ENCODE results near the gene MSL2.
"Not testable (repeated sequence)": the region's sequence is repeated elsewhere in the genome, so short reads cannot be mapped to it uniquely, and the experiment has no call there.

MSL2 gene

DNA sequence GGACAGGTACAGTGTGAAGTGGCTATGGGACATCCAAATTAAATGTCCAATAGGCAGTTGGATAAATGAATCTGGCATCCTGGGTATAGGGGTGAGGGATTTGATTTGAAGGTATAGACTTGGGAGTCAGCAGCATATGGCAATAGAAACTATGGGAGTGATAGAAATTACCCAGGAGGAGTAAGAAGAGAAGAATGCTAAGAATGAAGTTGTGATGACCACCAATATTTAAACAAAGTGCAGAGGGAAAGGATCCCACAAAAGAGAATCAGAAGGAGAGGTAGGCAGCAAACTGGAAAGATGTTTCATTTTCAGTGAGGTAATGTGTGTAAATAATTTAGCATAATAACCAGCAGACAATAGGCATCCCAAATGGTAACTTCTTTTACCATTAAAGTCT is 13.8 kb upstream of the MSL2 start:
- Histone ChIP-seq H3K27ac (ENCODE audit: insufficient read depth, low read depth, low read length, poor library complexity, severe bottlenecking) (no peak overlapping the region), H3K27me3 (ENCODE audit: control insufficient read depth, insufficient read depth, low read length, poor library complexity, severe bottlenecking) (no peaks in the 10 kb centered on the region), H3K4me1 (ENCODE audit: control insufficient read depth, insufficient read depth, low read length) (no peaks in the 10 kb centered on the region), H3K36me3 (ENCODE audit: control insufficient read depth, insufficient read depth, low read length) (no peaks in the 10 kb centered on the region), H3K9me3 (ENCODE audit: control insufficient read depth, low read length) (no peaks in the 10 kb centered on the region), H3K4me3 (ENCODE audit: insufficient read depth, low read depth, low read length) (no peak overlapping the region)

DNA sequence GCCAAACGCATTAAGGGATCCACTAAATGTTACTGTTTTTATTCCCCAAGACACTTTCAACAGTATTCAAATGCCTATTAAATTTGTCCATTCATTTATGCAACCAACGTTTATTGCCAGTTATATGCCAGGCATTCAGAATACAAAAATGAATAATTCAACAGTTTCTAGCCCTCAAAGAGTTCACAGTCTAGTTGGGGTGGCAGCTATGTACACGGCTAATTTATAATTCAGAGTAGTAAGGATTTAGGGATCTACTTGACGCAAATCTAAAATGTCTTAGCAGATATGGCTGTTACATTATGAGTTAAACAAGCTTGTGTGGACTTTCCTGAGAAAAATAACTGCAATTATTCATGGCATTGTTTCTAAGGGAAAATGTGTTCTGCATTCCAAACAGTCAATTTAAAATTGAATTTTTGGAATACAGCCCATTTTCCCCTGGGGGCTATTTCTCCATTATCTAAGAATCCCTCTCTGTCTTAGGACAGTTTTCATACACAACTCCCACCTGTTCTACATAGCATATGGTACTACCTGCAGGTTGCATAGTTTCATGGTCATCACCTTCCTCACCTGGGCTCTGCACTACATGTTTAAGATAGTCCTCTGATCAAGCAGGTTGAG is 11.5 kb upstream of the MSL2 start:
- H3K27me3 ChIP-seq (ENCODE audit: control insufficient read depth, insufficient read depth, low read length, poor library complexity, severe bottlenecking): no peaks in the 10 kb centered on the region
- H3K4me3 ChIP-seq (ENCODE audit: insufficient read depth, low read depth, low read length): no peak overlapping the region
- no peaks in the 10 kb centered on the region for H3K9me3 ChIP-seq (ENCODE audit: control insufficient read depth, low read length)
- no peak overlapping the region for H3K27ac ChIP-seq (ENCODE audit: insufficient read depth, low read depth, low read length, poor library complexity, severe bottlenecking)
- no peaks in the 10 kb centered on the region for H3K36me3 ChIP-seq (ENCODE audit: control insufficient read depth, insufficient read depth, low read length)
- 90 to 94% methylated on average over 4 of the region's 4 CpGs for WGBS, 2 experiments
- no peaks in the 10 kb centered on the region for H3K4me1 ChIP-seq (ENCODE audit: control insufficient read depth, insufficient read depth, low read length)

DNA sequence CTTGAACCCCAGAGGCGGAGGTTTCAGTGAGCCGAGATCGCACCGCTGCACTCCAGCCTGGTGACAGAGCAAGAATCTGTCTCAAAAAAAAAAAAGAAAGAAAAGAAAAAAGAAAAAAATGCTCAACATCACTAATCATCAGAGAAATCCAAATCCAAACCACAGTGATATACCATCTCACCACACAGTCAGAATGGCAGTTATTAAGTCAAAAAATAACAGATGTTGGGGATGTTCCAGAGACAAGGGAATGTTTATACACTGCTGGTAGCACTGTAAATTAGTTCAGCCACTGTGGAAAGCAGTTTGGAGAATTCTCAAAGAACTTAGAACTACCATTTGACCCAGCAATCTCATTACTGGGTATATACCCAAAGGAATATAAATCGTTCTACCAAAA is 3.1 kb upstream of the MSL2 start:
- not testable (repeated sequence) for H3K27me3 ChIP-seq (ENCODE audit: control insufficient read depth, insufficient read depth, low read length, poor library complexity, severe bottlenecking); H3K27ac ChIP-seq (ENCODE audit: insufficient read depth, low read depth, low read length, poor library complexity, severe bottlenecking); H3K4me3 ChIP-seq (ENCODE audit: insufficient read depth, low read depth, low read length); H3K9me3 ChIP-seq (ENCODE audit: control insufficient read depth, low read length); H3K4me1 ChIP-seq (ENCODE audit: control insufficient read depth, insufficient read depth, low read length); H3K36me3 ChIP-seq (ENCODE audit: control insufficient read depth, insufficient read depth, low read length)
- 91% methylated on average over 5 of the region's 5 CpGs for WGBS, 2 experiments

DNA sequence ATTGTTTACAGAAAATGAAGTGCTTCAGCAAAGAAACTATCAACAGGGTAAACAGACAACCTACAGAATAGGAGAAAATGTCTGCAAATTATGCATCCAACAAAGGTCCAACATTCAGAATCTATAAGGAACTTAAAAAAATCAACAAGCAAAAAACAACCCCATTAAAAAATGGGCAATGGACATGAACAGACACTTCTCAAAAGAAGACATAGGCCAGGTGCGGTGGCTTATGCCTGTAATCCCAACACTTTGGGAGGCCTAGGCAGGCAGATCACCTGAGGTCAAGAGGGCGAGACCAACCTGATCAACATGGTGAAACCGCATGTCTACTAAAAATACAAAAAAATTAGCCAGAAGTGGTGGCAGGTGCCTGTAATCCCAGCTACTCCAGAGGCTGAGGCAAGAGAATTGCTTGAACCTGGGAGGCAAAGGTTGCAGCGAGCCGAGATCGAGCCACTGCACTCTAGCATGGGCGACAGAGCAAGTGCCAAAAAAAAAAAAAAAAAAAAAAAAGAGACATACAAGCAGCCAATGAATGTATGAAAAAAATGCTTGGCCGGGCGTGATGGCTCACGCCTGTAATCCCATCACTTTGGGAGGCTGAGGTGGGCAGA is 2.4 kb upstream of the MSL2 start:
- H3K27me3 ChIP-seq (ENCODE audit: control insufficient read depth, insufficient read depth, low read length, poor library complexity, severe bottlenecking); H3K4me1 ChIP-seq (ENCODE audit: control insufficient read depth, insufficient read depth, low read length); H3K4me3 ChIP-seq (ENCODE audit: insufficient read depth, low read depth, low read length); H3K9me3 ChIP-seq (ENCODE audit: control insufficient read depth, low read length); H3K36me3 ChIP-seq (ENCODE audit: control insufficient read depth, insufficient read depth, low read length); H3K27ac ChIP-seq (ENCODE audit: insufficient read depth, low read depth, low read length, poor library complexity, severe bottlenecking): not testable (repeated sequence)
- WGBS, 2 experiments: 90 to 96% methylated on average over 10 of the region's 10 CpGs

DNA sequence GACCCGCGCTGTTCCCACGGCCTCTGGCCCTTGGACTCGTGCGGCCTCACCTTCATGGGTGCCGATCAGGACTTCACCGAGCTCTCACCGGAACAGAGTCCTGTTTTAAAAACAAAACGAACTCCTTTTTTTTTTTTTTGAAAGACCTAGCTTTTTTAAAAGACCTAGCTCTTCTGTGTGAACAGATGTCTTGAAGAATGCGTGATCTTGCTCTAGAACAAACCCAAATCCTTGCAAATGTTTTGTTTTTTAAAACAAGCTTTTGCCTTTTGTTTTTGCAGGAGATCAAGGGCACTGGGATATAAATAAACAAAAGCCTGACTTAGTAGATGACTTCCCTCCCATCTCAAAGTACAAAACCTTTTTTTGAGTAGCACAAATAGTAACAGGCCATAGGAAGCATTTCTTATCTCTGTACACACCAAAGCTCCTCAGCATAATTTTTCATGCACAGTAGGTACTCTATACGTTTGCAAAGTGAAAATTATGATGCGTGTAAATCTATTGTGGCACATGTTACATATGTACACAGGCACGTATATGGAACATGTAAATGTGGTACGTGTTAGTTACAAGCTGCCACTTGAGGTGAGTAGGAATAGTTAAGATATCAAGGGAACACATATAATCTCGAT is 1.1 kb upstream of the MSL2 start:
- Histone ChIP-seq H3K4me1 (ENCODE audit: control insufficient read depth, insufficient read depth, low read length) (peaks cover 6% of the 10 kb centered on the region), H3K27ac (ENCODE audit: insufficient read depth, low read depth, low read length, poor library complexity, severe bottlenecking) (peak overlapping the region; percentile 99), H3K9me3 (ENCODE audit: control insufficient read depth, low read length) (no peaks in the 10 kb centered on the region), H3K36me3 (ENCODE audit: control insufficient read depth, insufficient read depth, low read length) (no peaks in the 10 kb centered on the region), H3K27me3 (ENCODE audit: control insufficient read depth, insufficient read depth, low read length, poor library complexity, severe bottlenecking) (no peaks in the 10 kb centered on the region), H3K4me3 (ENCODE audit: insufficient read depth, low read depth, low read length) (peak overlapping the region; percentile 94)
- WGBS, 2 experiments: 25 to 29% methylated on average over 14 of the region's 15 CpGs

DNA sequence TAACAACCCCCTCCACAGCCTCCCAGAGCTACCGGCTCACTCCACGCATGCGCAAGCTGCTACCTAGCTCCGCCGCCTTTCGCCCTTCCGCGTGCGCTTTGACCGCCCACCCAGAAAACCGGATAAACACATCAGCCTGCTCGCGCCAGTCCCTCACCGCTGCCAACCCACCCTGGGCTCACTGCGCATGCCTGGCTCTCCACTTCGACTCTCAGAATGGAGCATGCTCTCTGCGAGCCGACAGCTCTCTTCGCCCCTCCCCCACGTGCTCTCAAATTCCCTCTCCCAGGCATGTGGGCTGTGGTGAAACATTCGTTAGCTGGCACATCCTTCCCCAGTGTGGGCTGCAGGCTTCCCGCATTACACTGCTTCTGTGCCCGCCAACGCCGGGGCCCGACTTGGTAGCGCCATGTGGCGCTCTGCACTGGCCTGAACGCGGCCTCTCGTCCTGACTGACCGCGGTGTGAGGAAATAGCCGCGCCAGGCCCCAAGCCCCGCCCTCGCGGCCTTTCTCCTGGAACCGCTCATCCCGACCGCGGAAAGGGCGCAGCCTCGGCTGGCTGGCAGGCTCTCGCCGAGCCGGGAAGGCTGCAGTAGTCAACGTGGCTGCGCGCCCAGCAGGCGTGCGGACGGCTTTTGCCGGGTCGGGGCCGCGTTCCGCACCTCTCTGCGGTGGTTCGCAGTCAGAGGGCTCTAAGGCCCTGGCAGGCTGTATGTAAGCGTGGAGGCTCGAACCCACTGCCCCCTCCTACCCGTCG is 445 bp upstream of the MSL2 start:
- WGBS, 2 experiments: 0% methylated on average over 64 of the region's 64 CpGs
- Histone ChIP-seq H3K27ac (ENCODE audit: insufficient read depth, low read depth, low read length, poor library complexity, severe bottlenecking) (peak overlapping the region; percentile 99), H3K9me3 (ENCODE audit: control insufficient read depth, low read length) (no peaks in the 10 kb centered on the region), H3K27me3 (ENCODE audit: control insufficient read depth, insufficient read depth, low read length, poor library complexity, severe bottlenecking) (no peaks in the 10 kb centered on the region), H3K4me1 (ENCODE audit: control insufficient read depth, insufficient read depth, low read length) (peaks cover 6% of the 10 kb centered on the region), H3K36me3 (ENCODE audit: control insufficient read depth, insufficient read depth, low read length) (no peaks in the 10 kb centered on the region), H3K4me3 (ENCODE audit: insufficient read depth, low read depth, low read length) (peak overlapping the region; percentile 94)

DNA sequence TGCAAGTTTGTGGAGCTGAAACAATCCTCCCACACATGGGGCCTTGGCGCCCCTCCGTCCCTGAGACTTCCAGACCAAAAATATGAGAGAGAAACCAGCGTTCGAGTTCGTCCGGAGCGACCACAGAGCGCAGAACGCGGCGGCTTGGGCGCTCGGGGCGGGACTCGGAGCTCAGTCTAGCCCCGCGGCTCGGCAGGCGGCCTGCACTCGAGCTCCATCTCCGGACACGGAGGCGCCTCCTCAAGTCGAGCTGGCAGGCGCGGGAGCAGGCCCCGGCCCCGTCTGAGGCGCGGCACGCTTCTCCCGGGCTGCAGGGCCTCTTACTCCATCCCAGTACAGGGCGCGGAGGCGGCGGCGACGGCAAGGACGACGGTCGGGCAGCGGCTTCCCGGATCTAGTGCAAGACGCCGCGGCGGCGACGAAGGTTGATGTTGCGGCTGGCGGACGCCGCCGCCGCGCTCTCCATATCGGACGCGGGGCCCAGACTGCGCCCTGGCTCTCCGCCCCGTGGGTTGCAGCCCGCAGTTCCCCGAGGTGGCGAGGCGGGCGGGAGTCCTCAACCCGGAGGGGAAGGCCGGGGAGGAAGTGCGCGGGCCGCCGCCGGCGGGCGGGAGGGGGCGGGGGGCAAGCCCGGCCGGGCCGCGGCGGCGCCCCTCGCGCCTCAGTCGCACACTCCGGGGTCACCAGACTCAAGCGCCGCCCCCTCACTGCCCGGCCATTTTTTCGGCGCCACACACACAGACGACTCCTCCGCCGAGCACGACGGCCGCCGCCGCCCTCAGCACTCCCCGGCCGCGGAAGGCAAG is 674 bp downstream of the MSL2 start:
- no peaks in the 10 kb centered on the region for H3K36me3 ChIP-seq (ENCODE audit: control insufficient read depth, insufficient read depth, low read length)

DNA sequence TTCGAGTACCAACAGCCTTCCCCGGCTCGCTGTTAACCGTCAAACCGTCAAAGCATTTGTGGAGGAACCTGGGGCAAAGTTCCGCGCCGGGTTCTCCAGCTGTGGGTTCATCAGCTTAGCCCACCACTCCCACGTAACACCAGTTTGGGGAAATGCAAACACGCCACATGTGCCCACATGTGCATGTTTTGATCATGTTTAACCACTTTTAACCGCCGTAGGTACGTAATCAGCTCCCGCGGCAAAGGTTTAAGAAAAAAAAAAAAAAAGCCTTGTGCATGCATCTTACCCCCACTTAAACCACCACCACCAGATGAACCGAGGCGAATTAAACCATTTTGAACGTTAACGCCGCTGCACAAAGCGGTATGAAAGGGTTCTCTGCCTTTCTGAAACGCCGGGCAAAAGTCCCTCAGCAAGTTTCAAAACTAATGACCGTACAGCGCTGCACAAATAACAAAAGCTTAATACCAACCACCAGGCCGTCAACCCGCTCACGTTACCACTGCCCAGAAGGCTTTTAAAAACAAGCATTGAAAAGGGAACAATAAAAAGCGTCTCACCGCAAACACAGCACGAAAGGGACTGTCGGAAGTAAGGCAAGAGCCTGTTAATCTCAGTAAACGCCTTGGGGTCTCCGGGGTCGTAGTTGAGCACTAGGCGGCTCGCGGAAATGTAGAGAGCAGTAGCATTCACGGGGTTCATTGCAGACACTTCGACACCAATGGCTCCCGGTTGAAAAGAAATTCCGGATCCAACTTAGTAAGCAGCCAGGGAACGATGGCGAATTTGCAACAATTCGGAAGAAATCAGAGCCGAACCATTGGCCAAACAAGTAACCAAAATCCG is 1.5 kb downstream of the MSL2 start:
- WGBS, 2 experiments: 0% methylated on average over 47 of the region's 47 CpGs
- Histone ChIP-seq H3K27me3 (ENCODE audit: control insufficient read depth, insufficient read depth, low read length, poor library complexity, severe bottlenecking) (no peaks in the 10 kb centered on the region), H3K4me1 (ENCODE audit: control insufficient read depth, insufficient read depth, low read length) (peaks cover 6% of the 10 kb centered on the region), H3K36me3 (ENCODE audit: control insufficient read depth, insufficient read depth, low read length) (no peaks in the 10 kb centered on the region), H3K27ac (ENCODE audit: insufficient read depth, low read depth, low read length, poor library complexity, severe bottlenecking) (peak overlapping the region; percentile 99), H3K4me3 (ENCODE audit: insufficient read depth, low read depth, low read length) (peak overlapping the region; percentile 94), H3K9me3 (ENCODE audit: control insufficient read depth, low read length) (no peaks in the 10 kb centered on the region)

More for the DNA sequence above, 674 bp downstream of the MSL2 start:
- Histone ChIP-seq H3K27ac (ENCODE audit: insufficient read depth, low read depth, low read length, poor library complexity, severe bottlenecking) (peak overlapping the region; percentile 99), H3K9me3 (ENCODE audit: control insufficient read depth, low read length) (no peaks in the 10 kb centered on the region), H3K4me1 (ENCODE audit: control insufficient read depth, insufficient read depth, low read length) (peaks cover 6% of the 10 kb centered on the region), H3K27me3 (ENCODE audit: control insufficient read depth, insufficient read depth, low read length, poor library complexity, severe bottlenecking) (no peaks in the 10 kb centered on the region), H3K4me3 (ENCODE audit: insufficient read depth, low read depth, low read length) (peak overlapping the region; percentile 94)
- WGBS, 2 experiments: 0% methylated on average over 103 of the region's 103 CpGs

DNA sequence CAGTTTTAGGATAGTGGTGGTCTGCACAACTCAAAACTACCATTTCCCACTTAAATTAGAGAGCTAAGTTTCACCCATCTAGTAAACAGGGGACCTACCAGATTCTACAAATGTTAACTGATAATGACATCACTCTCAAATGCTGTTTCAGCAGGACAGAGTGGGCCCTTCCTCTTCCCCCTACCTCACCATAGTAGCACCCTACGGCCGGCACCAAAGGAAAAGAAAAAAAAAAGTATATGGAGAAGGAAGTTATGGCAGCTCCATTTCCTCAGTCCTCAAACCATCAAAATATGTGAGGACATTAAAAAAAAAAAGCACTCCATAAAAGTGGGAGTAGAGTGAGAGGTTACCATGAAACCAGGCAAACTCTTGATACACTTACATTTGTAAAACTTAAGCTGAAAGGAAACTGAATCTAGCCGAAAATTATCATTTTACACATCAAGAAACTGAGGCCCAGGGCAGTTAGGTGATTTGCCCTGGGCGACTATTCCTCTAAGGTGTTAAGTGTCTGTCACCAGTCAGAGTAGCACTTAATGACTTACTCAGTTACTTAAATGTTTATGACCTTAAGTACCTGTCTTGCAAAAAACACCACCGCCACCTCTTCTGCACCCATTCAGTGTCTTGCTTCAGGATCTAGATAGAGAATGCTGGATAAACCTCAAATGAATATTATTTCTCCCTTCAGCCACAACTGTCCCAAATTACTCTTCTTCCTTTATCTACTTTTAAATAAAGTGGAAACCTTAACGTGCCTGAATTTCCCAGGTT is 2.7 kb downstream of the MSL2 start:
- Histone ChIP-seq H3K9me3 (ENCODE audit: control insufficient read depth, low read length) (no peaks in the 10 kb centered on the region), H3K36me3 (ENCODE audit: control insufficient read depth, insufficient read depth, low read length) (no peaks in the 10 kb centered on the region), H3K4me3 (ENCODE audit: insufficient read depth, low read depth, low read length) (peak overlapping the region; percentile 94), H3K4me1 (ENCODE audit: control insufficient read depth, insufficient read depth, low read length) (peaks cover 6% of the 10 kb centered on the region), H3K27me3 (ENCODE audit: control insufficient read depth, insufficient read depth, low read length, poor library complexity, severe bottlenecking) (no peaks in the 10 kb centered on the region), H3K27ac (ENCODE audit: insufficient read depth, low read depth, low read length, poor library complexity, severe bottlenecking) (no peak overlapping the region)
- WGBS, 2 experiments: 6 to 11% methylated on average over 4 to 5 of the region's 6 CpGs

Measured in ectodermal cell (in vitro differentiated cells).